K562 (cell line): Measurements from ENCODE around the gene MATN4. TPM values are rescaled to one million over a fixed set of nuclear protein-coding genes. Genes with fewer than 3 reads are reported as not detected.

Experiments
- ATAC-seq: fragments of 200-7000 bp; cut with Tn5 transposase; 3 replicates; pipeline ENCODE4 v1.9.1; 2020; ENCODE audit warnings: moderate library complexity
- BruUV-seq: library from RNA; stranded (reverse); fragments of 400-500 nt; replicated peaks from 2 replicates; lab custom pipeline; 2021; lab: Mats Ljungman, UMichigan
- CTCF ChIA-PET: fragments of 300-600 bp; formaldehyde crosslinking; extraction: SDS; loops from one replicate; lab custom pipeline; 2021; ENCODE audit warnings: low intra/inter-chr PET ratio; lab: Yijun Ruan, JAX
- POLR2A ChIA-PET: fragments of 300-600, 350-650 bp; sonication (Branson Sonifier 250); formaldehyde crosslinking; extraction: SDS; loops from one replicate; lab custom pipeline; 2021; ENCODE audit warnings: antibody characterized with exemption, inconsistent platforms; lab: Yijun Ruan, JAX
- DNase-seq, 4 experiments: peaks; one replicate each; pipeline versions ENCODE4 v3.0.0 to v3.0.0-alpha.2; 2011 to 2018; ENCODE audit warnings: low spot score in 3 of 4, mixed read lengths in 3 of 4; ENCODE audit errors: extremely low read depth in 1 of 4
- FAIRE-seq: peaks from 2 replicates; lab custom pipeline; 2011; peaks lifted over from hg19 to GRCh38; lab: Jason Lieb, UNC
- H2AFZ ChIP-seq: 2 replicates; pipeline ENCODE4 v1.6.0; 2011; ENCODE audit warnings: low read depth, low read length, control low read depth, inconsistent platforms
- H3K27ac ChIP-seq: fragments of 200-600 bp; 3 replicates; pipeline ENCODE4 v1.8.0; 2011; ENCODE audit warnings: low read depth, mild to moderate bottlenecking, control low read depth, inconsistent platforms, low read length, moderate library complexity, mixed read lengths; ENCODE audit errors: extremely low read depth
- H3K27me3 ChIP-seq, 2 experiments: fragments of 300-600 bp in 1 of 2; 2 replicates in 1 of 2; 3 replicates in 1 of 2; pipeline versions ENCODE4 v1.6.0 to v1.8.0; 2011; ENCODE audit warnings: inconsistent platforms in 2 of 2, low read length in 2 of 2, mild to moderate bottlenecking in 1 of 2, mixed read lengths in 1 of 2, moderate library complexity in 1 of 2; ENCODE audit not compliant: control insufficient read depth in 2 of 2, insufficient read depth in 2 of 2
- H3K36me3 ChIP-seq: fragments of 300-600 bp; 3 replicates; pipeline ENCODE4 v1.8.0; 2011; ENCODE audit warnings: mild to moderate bottlenecking, low read length, inconsistent platforms; ENCODE audit not compliant: control insufficient read depth, insufficient read depth
- H3K4me1 ChIP-seq, 2 experiments: fragments of 200-600 bp in 1 of 2; replicated peaks in 1 of 2; 2 replicates in 1 of 2; 3 replicates in 1 of 2; pipeline versions ENCODE4 v1.5.1 to v1.8.0; 2011; ENCODE audit warnings: inconsistent platforms in 2 of 2, low read length in 2 of 2, mild to moderate bottlenecking in 1 of 2, mixed read lengths in 1 of 2, moderate library complexity in 1 of 2; ENCODE audit not compliant: control insufficient read depth in 2 of 2, insufficient read depth in 2 of 2
- H3K4me2 ChIP-seq: 2 replicates; pipeline ENCODE4 v1.6.1; 2011; ENCODE audit warnings: low read length, control low read depth, inconsistent platforms, mixed read lengths; ENCODE audit not compliant: insufficient read depth
- H3K4me3 ChIP-seq: fragments of 200-600 bp; sonication (generic), shearing (Covaris generic); 2 replicates; pipeline ENCODE4 v1.5.1; 2016; ENCODE audit warnings: control low read depth, inconsistent platforms
- H3K79me2 ChIP-seq: fragments of 200-600 bp; 3 replicates; pipeline ENCODE4 v1.8.0; 2011; ENCODE audit warnings: low read length, inconsistent platforms; ENCODE audit not compliant: control insufficient read depth, insufficient read depth
- H3K9ac ChIP-seq, 2 experiments: 2 replicates each; pipeline versions ENCODE4 v1.6.0 to v1.6.1; 2011; ENCODE audit warnings: low read depth in 2 of 2, low read length in 2 of 2, control low read depth in 1 of 2, inconsistent platforms in 1 of 2, mild to moderate bottlenecking in 1 of 2, mixed read lengths in 1 of 2; ENCODE audit not compliant: insufficient read depth in 1 of 2
- H3K9me1 ChIP-seq: one replicate; pipeline ENCODE4 v1.6.0; 2011; ENCODE audit warnings: inconsistent platforms, mild to moderate bottlenecking, low read length, moderate library complexity; ENCODE audit not compliant: control insufficient read depth, insufficient read depth
- H3K9me3 ChIP-seq: replicated peaks from 2 replicates; pipeline ENCODE4 v1.5.1; 2011; ENCODE audit warnings: low read depth, low read length, inconsistent platforms; ENCODE audit not compliant: control insufficient read depth, insufficient read depth
- H4K20me1 ChIP-seq: replicated peaks from 2 replicates; pipeline ENCODE4 v1.6.1; 2011; ENCODE audit warnings: low read length, inconsistent platforms, mixed read lengths; ENCODE audit not compliant: control insufficient read depth, insufficient read depth
- ASH1L ChIP-seq: fragments of 450-650 bp; IDR thresholded peaks from 2 replicates; pipeline ENCODE4 v1.6.1; 2018; ENCODE audit warnings: borderline replicate concordance, mild to moderate bottlenecking, low read depth; ENCODE audit not compliant: partially characterized antibody
- BRD4 ChIP-seq: fragments of 200-600 bp; sonication (generic); IDR thresholded peaks from 2 replicates; pipeline ENCODE4 v1.6.1; 2017; ENCODE audit warnings: inconsistent platforms
- DNMT1 ChIP-seq: fragments of 450-650 bp; IDR thresholded peaks from 2 replicates; pipeline ENCODE4 v1.6.1; 2016; ENCODE audit warnings: antibody characterized with exemption, mild to moderate bottlenecking
- EHMT2 ChIP-seq: fragments of 450-650 bp; IDR thresholded peaks from 2 replicates; pipeline ENCODE4 v1.6.1; 2018; ENCODE audit warnings: antibody characterized with exemption
- ESRRB ChIP-seq: fragments of 250-450 bp; sonication (Bioruptor Pico); IDR thresholded peaks from 2 replicates; pipeline ENCODE4 v1.5.0; 2020; ENCODE audit warnings: mild to moderate bottlenecking, moderate library complexity, borderline replicate concordance
- FOXJ2 ChIP-seq: fragments of 200-800 bp; sonication (Bioruptor generic); IDR thresholded peaks from 2 replicates; pipeline ENCODE4 v1.6.1; 2016; ENCODE audit warnings: missing genetic modification characterization, missing compliant biosample characterization
- FOXP1 ChIP-seq: sonication (generic); formaldehyde crosslinking; IDR thresholded peaks from 2 replicates; pipeline ENCODE4 v1.8.0; 2022; ENCODE audit warnings: mild to moderate bottlenecking, missing genetic modification reagents
- HNRNPK ChIP-seq: fragments of 200-400 bp; formaldehyde crosslinking; IDR thresholded peaks from one replicate; pipeline ENCODE4 v1.6.1; 2018; ENCODE audit warnings: mild to moderate bottlenecking, low read depth, low read length; ENCODE audit not compliant: poor library complexity, severe bottlenecking
- NBN ChIP-seq: fragments of 450-650 bp; IDR thresholded peaks from 2 replicates; pipeline ENCODE4 v1.6.1; 2016; ENCODE audit warnings: low read depth, mild to moderate bottlenecking
- SREBF2 ChIP-seq: sonication (generic); formaldehyde crosslinking; IDR thresholded peaks from 2 replicates; pipeline ENCODE4 v1.4.0; 2020; ENCODE audit warnings: mild to moderate bottlenecking, missing genetic modification reagents
- TAL1 ChIP-seq: fragments of 450-650 bp; IDR thresholded peaks from 2 replicates; pipeline ENCODE4 v1.6.1; 2016; ENCODE audit warnings: mild to moderate bottlenecking
- ZC3H8 ChIP-seq: fragments of 450-650 bp; IDR thresholded peaks from 2 replicates; pipeline ENCODE4 v1.6.1; 2017
- WGBS: fragments of 100-300 bp; shearing (Covaris generic); methylation state at CpG from one replicate; pipeline ENCODE4 v1.1.6; 2016; ENCODE audit warnings: low coverage, mixed read lengths; ENCODE audit not compliant: insufficient coverage; ENCODE audit errors: missing lambda C conversion rate; 5-methylcytosine and 5-hydroxymethylcytosine counted together
- in situ Hi-C: fragments of 300-500 bp; cut with MboI; formaldehyde crosslinking; loops from 4 replicates; pipeline ENCODE4 v1.15.0; 2018; ENCODE audit warnings: inconsistent platforms, mixed read lengths
- intact Hi-C: fragments of 100-400 bp; cut with micrococcal nuclease; formaldehyde crosslinking; loops from 2 replicates; pipeline ENCODE4 v1.14.2; 2022
- polyA plus RNA-seq, 8 experiments: library from polyadenylated mRNA; depleted of rRNA in 4 of 8; stranded (reverse) in 5 of 8; unstranded in 3 of 8; fragments of >200 nt; fragmentation: Nextera tagmentation in 2 of 8; fragmentation: Illumina TruSeq in 1 of 8; extraction: Ambion mirVana in 2 of 8; extraction: Trizol in 1 of 8; gene quantifications; 2 replicates each; pipeline versions ENCODE4 v1.2.1 to v1.2.3, GENCODE V29; 2011 to 2014; ENCODE audit warnings: inconsistent platforms in 1 of 8, missing spikeins in 1 of 8
- total RNA-seq, 7 experiments: library from RNA; depleted of rRNA in 6 of 7; stranded (reverse); fragments of >200 nt in 6 of 7; fragmentation: Illumina TruSeq in 2 of 7; extraction: Trizol in 2 of 7; gene quantifications; 2 replicates each; pipeline versions ENCODE4 v1.2.1 to v1.2.3, GENCODE V29; 2011 to 2021; ENCODE audit warnings: low replicate concordance in 1 of 7
- TF ChIP-seq, protein P1 (sequence below): fragments of 450-650 bp; formaldehyde crosslinking; IDR thresholded peaks from 2 replicates; pipeline ENCODE4 v1.4.0; 2020; ENCODE audit warnings: mild to moderate bottlenecking
- TF ChIP-seq, protein P2 (sequence below): fragments of 450-650 bp; formaldehyde crosslinking; IDR thresholded peaks from 2 replicates; pipeline ENCODE4 v1.4.0; 2022; ENCODE audit warnings: mild to moderate bottlenecking, moderate library complexity

The MATN4 gene
- total and polyA plus RNA-seq, 9 of the 15 experiments (the other 6 are each of a cell fraction or from before 2014, with no cell fraction given), result 0.09 TPM; not detected in 8

DNA sequence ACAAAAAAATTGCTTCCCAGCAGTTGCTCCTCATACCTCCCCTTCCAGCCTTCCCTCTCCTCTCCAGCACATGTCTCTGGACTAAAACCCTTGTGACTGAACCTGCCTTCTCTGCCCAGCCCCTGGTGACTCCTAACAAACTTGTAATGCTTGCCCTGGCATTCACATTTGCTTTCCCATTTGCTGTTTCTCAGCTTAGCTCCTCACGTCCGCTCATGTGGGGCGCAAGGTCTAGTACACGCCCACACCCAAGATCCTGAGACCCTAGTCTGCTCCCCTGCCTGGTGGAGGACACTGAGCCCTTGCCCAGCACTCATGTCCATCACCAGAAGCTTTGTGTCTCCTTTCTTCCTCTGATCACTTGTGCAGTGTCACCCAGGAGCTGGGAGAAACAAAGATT lies 19.7 kb downstream of the MATN4 start:
- Histone ChIP-seq H3K9me1 (no peaks in the 10 kb centered on the region), H2AFZ (no peak overlapping the region), H4K20me1 (peaks cover 5% of the 10 kb centered on the region; the same call in 1 of the 2 replicates), H3K79me2 (no peaks in the 10 kb centered on the region), H3K4me1 (peaks cover 6 to 9% of the 10 kb centered on the region in 2 experiments; a peak in 4 of 5 replicates), H3K9ac (no peak overlapping the region; a peak in 1 of 4 replicates), H3K36me3 (no peaks in the 10 kb centered on the region), H3K4me2 (no peak overlapping the region), H3K9me3 (no peaks in the 10 kb centered on the region), H3K4me3 (no peak overlapping the region), H3K27ac (no peak overlapping the region), H3K27me3 (peaks cover 14 to 67% of the 10 kb centered on the region in 2 experiments; a peak in 4 of 5 replicates)
- FAIRE-seq, result no peak
- DNase-seq, result no peak
- ChIA-PET CTCF (no interaction called here), POLR2A (interaction anchor here (0.6 kb wide), 1 partner anchor 26 kb away, joined by 3 read pairs; no protein-coding TSS in a partner anchor)
- TF ChIP-seq ESRRB (no peak), DNMT1 (no peak), EHMT2 (no peak), BRD4 (no peak), NBN (no peak), TAL1 (no peak), ASH1L (no peak), HNRNPK (no peak), SREBF2 (CRISPR knock-in tag) (no peak), FOXP1 (no peak), ZC3H8 (no peak), FOXJ2 (no peak)
- TF ChIP-seq, protein P1, sequence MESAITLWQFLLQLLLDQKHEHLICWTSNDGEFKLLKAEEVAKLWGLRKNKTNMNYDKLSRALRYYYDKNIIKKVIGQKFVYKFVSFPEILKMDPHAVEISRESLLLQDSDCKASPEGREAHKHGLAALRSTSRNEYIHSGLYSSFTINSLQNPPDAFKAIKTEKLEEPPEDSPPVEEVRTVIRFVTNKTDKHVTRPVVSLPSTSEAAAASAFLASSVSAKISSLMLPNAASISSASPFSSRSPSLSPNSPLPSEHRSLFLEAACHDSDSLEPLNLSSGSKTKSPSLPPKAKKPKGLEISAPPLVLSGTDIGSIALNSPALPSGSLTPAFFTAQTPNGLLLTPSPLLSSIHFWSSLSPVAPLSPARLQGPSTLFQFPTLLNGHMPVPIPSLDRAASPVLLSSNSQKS, result no peak
- TF ChIP-seq, protein P2, sequence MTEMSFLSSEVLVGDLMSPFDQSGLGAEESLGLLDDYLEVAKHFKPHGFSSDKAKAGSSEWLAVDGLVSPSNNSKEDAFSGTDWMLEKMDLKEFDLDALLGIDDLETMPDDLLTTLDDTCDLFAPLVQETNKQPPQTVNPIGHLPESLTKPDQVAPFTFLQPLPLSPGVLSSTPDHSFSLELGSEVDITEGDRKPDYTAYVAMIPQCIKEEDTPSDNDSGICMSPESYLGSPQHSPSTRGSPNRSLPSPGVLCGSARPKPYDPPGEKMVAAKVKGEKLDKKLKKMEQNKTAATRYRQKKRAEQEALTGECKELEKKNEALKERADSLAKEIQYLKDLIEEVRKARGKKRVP (CRISPR knock-in tag), result no peak
- BruUV-seq, result no TSS peak
- WGBS, result 2% methylated on average over 4 of the region's 4 CpGs
- intact Hi-C loops, result no loop called here
- no peak for ATAC-seq
- in situ Hi-C loops, result no loop called here
